ENCODE measurements around the gene CLEC1A. TPM values are rescaled to one million over a fixed set of nuclear protein-coding genes. Genes with fewer than 3 reads are reported as not detected.

The CLEC1A gene
- total RNA-seq, 1 donor from 2014 or later = not detected

- intact Hi-C loops (cut with micrococcal nuclease) = no loop called here
Observed at GRCh38 chr12:10101648-10102220, 2.9 kb upstream of the CLEC1A start.

- intact Hi-C loops (cut with micrococcal nuclease) = no loop called here
Observed at GRCh38 chr12:10101042-10101579, 2.3 kb upstream of the CLEC1A start.

GRCh38 chr12:10097521-10097920, 1.3 kb downstream of the CLEC1A start:
- intact Hi-C loops (cut with micrococcal nuclease) = no loop called here

GRCh38 chr12:10095971-10096370, 2.8 kb downstream of the CLEC1A start:
- intact Hi-C loops (cut with micrococcal nuclease) = no loop called here

- intact Hi-C loops (cut with micrococcal nuclease) = no loop called here
Observed at GRCh38 chr12:10094646-10095395, 4.0 kb downstream of the CLEC1A start.

- intact Hi-C loops (cut with micrococcal nuclease) = no loop called here
Observed at GRCh38 chr12:10088955-10089900, 9.6 kb downstream of the CLEC1A start.

GRCh38 chr12:10088031-10088430, 10.8 kb downstream of the CLEC1A start:
- intact Hi-C loops (cut with micrococcal nuclease) = no loop called here

- intact Hi-C loops (cut with micrococcal nuclease) = no loop called here
Observed at GRCh38 chr12:10086387-10086786, 12.4 kb downstream of the CLEC1A start.

GRCh38 chr12:10084733-10085132, 14.1 kb downstream of the CLEC1A start:
- intact Hi-C loops (cut with micrococcal nuclease) = no loop called here

GRCh38 chr12:10082117-10082874, 16.5 kb downstream of the CLEC1A start:
- intact Hi-C loops (cut with micrococcal nuclease) = no loop called here

- intact Hi-C loops (cut with micrococcal nuclease) = no loop called here
Observed at GRCh38 chr12:10075451-10075850, 23.3 kb downstream of the CLEC1A start.

- intact Hi-C loops (cut with micrococcal nuclease) = no loop called here
Observed at GRCh38 chr12:10073261-10073660, 25.5 kb downstream of the CLEC1A start.

- intact Hi-C loops (cut with micrococcal nuclease) = no loop called here
Observed at GRCh38 chr12:10072131-10072530, 26.7 kb downstream of the CLEC1A start.

- intact Hi-C loops (cut with micrococcal nuclease) = no loop called here
Observed at GRCh38 chr12:10070380-10070779, 28.4 kb downstream of the CLEC1A start.

GRCh38 chr12:10069976-10070375, 28.8 kb downstream of the CLEC1A start:
- intact Hi-C loops (cut with micrococcal nuclease) = no loop called here

GRCh38 chr12:10069099-10069498, 29.7 kb downstream of the CLEC1A start:
- intact Hi-C loops (cut with micrococcal nuclease) = no loop called here

- intact Hi-C loops (cut with micrococcal nuclease) = no loop called here
Observed at GRCh38 chr12:10068644-10069043, 30.1 kb downstream of the CLEC1A start.

- intact Hi-C loops (cut with micrococcal nuclease) = no loop called here
Observed at GRCh38 chr12:10067942-10068341, 30.8 kb downstream of the CLEC1A start.

- intact Hi-C loops (cut with micrococcal nuclease) = no loop called here
Observed at GRCh38 chr12:10067264-10067663, 31.5 kb downstream of the CLEC1A start.

GRCh38 chr12:10065241-10065640, 33.5 kb downstream of the CLEC1A start:
- intact Hi-C loops (cut with micrococcal nuclease) = no loop called here

- intact Hi-C loops (cut with micrococcal nuclease) = no loop called here
Observed at GRCh38 chr12:10058387-10058786, 40.4 kb downstream of the CLEC1A start.

Data from T-helper 1 cell treated with Interleukin-12 subunit alpha and Interleukin-12 subunit beta and Interleukin-4 antibody, amounts not matched to agents 30 ng/mL and 1 ng/mL, for 36 hours (primary cell).